Parathyroid adenoma (tissue), 2 donors: ENCODE measurements around the gene ACTN1.

Source experiments
- H2AFZ ChIP-seq: fragments of 300-600 bp; sonication (generic); one replicate; pipeline ENCODE4 v1.7.0; 2017; ENCODE audit warnings: antibody characterized with exemption, mild to moderate bottlenecking
- H3K27ac ChIP-seq: fragments of 300-600 bp; sonication (generic); one replicate; pipeline ENCODE4 v1.7.0; 2017
- H3K27me3 ChIP-seq: fragments of 300-600 bp; sonication (generic); one replicate; pipeline ENCODE4 v1.7.0; 2017; ENCODE audit warnings: low read length; ENCODE audit not compliant: control insufficient read depth, insufficient read depth
- H3K36me3 ChIP-seq: fragments of 300-600 bp; sonication (generic); one replicate; pipeline ENCODE4 v1.7.0; 2017; ENCODE audit warnings: low read length; ENCODE audit not compliant: control insufficient read depth, insufficient read depth
- H3K4me1 ChIP-seq: fragments of 300-600 bp; sonication (generic); one replicate; pipeline ENCODE4 v1.7.0; 2017; ENCODE audit warnings: control low read depth
- H3K4me2 ChIP-seq: fragments of 300-600 bp; sonication (generic); one replicate; pipeline ENCODE4 v1.7.0; 2017; ENCODE audit warnings: low read length
- H3K4me3 ChIP-seq: fragments of 300-600 bp; sonication (generic); one replicate; pipeline ENCODE4 v1.7.0; 2017; ENCODE audit warnings: low read depth, low read length
- H3K79me2 ChIP-seq: fragments of 300-600 bp; sonication (generic); one replicate; pipeline ENCODE4 v1.7.0; 2017; ENCODE audit warnings: control low read depth
- H3K9ac ChIP-seq: fragments of 300-600 bp; sonication (generic); one replicate; pipeline ENCODE4 v1.7.0; 2017; ENCODE audit warnings: mild to moderate bottlenecking
- H3K9me3 ChIP-seq: fragments of 300-600 bp; sonication (generic); one replicate; pipeline ENCODE4 v1.7.0; 2017; ENCODE audit warnings: low read length; ENCODE audit not compliant: control insufficient read depth
- TF ChIP-seq, protein P1 (sequence below): fragments of 300-600 bp; sonication (generic); IDR thresholded peaks from one replicate; pipeline ENCODE4 v1.7.0; 2017; ENCODE audit warnings: antibody characterized with exemption, mild to moderate bottlenecking
- donor health status: primary hyperparathyroidism.

Gene ACTN1

DNA sequence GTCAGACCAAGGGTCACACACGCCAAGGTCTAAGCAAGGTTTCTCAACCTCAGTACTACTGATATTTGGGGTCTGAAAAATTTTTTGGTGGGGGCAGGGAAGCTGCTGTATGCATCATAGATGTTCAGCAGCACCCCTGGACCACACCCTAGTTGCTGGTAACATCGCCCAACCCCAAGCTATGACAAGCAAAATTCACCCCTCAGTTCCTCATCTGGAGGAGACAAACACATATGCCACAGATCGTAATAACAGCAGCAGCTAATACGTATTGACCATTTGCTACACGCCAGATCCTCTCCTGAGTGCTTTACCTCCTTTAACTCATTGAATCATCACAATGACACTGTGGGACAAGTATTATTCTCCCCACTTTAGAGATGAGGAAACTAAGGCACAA lies 46.4 kb downstream of the ACTN1 start:
- no peak overlapping the region for H3K9ac ChIP-seq
- no peaks in the 10 kb centered on the region for H3K79me2 ChIP-seq
- H3K27ac ChIP-seq: no peak overlapping the region
- TF ChIP-seq, protein P1, sequence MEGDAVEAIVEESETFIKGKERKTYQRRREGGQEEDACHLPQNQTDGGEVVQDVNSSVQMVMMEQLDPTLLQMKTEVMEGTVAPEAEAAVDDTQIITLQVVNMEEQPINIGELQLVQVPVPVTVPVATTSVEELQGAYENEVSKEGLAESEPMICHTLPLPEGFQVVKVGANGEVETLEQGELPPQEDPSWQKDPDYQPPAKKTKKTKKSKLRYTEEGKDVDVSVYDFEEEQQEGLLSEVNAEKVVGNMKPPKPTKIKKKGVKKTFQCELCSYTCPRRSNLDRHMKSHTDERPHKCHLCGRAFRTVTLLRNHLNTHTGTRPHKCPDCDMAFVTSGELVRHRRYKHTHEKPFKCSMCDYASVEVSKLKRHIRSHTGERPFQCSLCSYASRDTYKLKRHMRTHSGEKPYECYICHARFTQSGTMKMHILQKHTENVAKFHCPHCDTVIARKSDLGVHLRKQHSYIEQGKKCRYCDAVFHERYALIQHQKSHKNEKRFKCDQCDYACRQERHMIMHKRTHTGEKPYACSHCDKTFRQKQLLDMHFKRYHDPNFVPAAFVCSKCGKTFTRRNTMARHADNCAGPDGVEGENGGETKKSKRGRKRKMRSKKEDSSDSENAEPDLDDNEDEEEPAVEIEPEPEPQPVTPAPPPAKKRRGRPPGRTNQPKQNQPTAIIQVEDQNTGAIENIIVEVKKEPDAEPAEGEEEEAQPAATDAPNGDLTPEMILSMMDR: no peak
- H3K4me2 ChIP-seq: no peak overlapping the region
- H3K9me3 ChIP-seq: no peaks in the 10 kb centered on the region
- no peak overlapping the region for H2AFZ ChIP-seq
- no peak overlapping the region for H3K4me3 ChIP-seq
- no peaks in the 10 kb centered on the region for H3K27me3 ChIP-seq
- H3K4me1 ChIP-seq: peaks cover 3% of the 10 kb centered on the region
- no peaks in the 10 kb centered on the region for H3K36me3 ChIP-seq

GRCh38 chr14:68932231-68932630 lies 46.9 kb downstream of the ACTN1 start:
- H3K27ac ChIP-seq: no peak overlapping the region
- no peaks in the 10 kb centered on the region for H3K36me3 ChIP-seq
- TF ChIP-seq, protein P1: no peak
- H3K9me3 ChIP-seq: no peaks in the 10 kb centered on the region
- no peak overlapping the region for H3K4me3 ChIP-seq
- H3K79me2 ChIP-seq: no peaks in the 10 kb centered on the region
- H3K4me2 ChIP-seq: no peak overlapping the region
- no peak overlapping the region for H3K9ac ChIP-seq
- H2AFZ ChIP-seq: no peak overlapping the region
- H3K4me1 ChIP-seq: no peaks in the 10 kb centered on the region
- H3K27me3 ChIP-seq: no peaks in the 10 kb centered on the region

- Histone ChIP-seq H3K4me2 (no peak overlapping the region), H2AFZ (no peak overlapping the region), H3K9me3 (no peaks in the 10 kb centered on the region), H3K27me3 (no peaks in the 10 kb centered on the region), H3K27ac (no peak overlapping the region), H3K79me2 (no peaks in the 10 kb centered on the region), H3K9ac (no peak overlapping the region), H3K36me3 (no peaks in the 10 kb centered on the region), H3K4me3 (no peak overlapping the region), H3K4me1 (no peaks in the 10 kb centered on the region)
- TF ChIP-seq, protein P1: no peak
Measured at GRCh38 chr14:68931474-68932051, 47.5 kb downstream of the ACTN1 start.

DNA sequence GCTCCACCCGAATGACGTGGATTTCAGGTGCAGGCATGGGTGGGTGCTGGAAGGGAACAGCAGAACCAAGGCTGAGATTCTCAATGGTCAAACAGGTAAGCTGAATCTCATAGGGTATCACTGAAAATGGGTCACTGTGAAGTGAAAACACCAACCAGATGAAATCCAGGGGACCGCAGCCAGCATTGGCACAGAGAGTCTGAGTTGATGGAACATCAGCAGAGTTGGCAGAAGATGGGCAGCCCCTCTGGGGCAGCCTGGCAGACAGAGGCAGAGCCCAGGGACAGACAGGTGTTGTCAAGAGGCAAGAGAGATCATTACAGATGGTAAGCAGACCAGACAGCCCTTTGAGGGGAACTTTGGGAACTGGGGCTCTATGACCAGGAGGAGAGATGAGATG lies 48.0 kb downstream of the ACTN1 start:
- Histone ChIP-seq H3K9me3 (no peaks in the 10 kb centered on the region), H3K27me3 (no peaks in the 10 kb centered on the region), H3K4me3 (no peak overlapping the region), H3K79me2 (no peaks in the 10 kb centered on the region), H3K27ac (no peak overlapping the region), H3K4me1 (no peaks in the 10 kb centered on the region), H3K9ac (no peak overlapping the region), H3K4me2 (no peak overlapping the region), H2AFZ (no peak overlapping the region), H3K36me3 (no peaks in the 10 kb centered on the region)
- TF ChIP-seq, protein P1: no peak

DNA sequence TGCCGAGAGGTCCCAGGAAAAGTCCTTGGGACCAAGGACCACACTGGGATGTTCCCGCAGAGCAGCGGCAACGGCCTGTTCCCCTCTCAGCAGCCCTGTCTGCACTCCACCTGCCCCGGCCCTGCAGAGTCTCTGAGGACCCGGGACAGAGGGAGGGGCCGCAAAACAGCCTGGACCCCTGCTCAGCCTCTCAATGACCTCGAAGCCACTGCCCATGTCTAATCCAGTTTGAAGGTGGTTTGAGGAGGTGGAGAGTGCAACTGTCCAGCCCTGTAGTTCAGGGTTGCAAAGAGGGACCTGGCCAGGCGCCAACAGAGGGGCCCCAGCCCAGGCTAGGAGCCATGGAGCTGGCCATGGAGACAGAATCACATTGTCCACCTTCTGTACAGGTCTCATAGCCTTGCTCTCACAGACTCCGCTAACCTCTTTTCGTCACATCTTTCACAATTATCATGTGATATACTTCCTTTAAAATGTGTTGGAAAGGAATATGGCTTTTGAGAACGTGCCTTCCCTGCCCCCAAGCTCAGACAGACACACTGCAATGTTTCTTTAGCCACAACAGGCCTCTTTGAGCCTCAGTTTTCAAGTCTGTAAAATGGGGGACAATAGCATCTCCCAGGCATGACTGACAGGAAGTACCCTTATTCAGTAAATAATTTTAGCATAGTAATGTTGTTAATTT lies 49.3 kb downstream of the ACTN1 start:
- H3K79me2 ChIP-seq: no peaks in the 10 kb centered on the region
- H3K4me1 ChIP-seq: no peaks in the 10 kb centered on the region
- H3K27ac ChIP-seq: no peak overlapping the region
- H3K9ac ChIP-seq: no peak overlapping the region
- TF ChIP-seq, protein P1: no peak
- H3K9me3 ChIP-seq: no peaks in the 10 kb centered on the region
- H3K4me3 ChIP-seq: no peak overlapping the region
- no peak overlapping the region for H2AFZ ChIP-seq
- H3K4me2 ChIP-seq: no peak overlapping the region
- H3K36me3 ChIP-seq: no peaks in the 10 kb centered on the region
- H3K27me3 ChIP-seq: no peaks in the 10 kb centered on the region
